HepG2 (cell line): ENCODE measurements around the gene DDI2.

Experiments
- TBX2 ChIP-seq: sonication (generic); formaldehyde crosslinking; IDR thresholded peaks from 2 replicates; pipeline ENCODE4 v1.5.0; 2020; ENCODE audit warnings: missing genetic modification reagents, mild to moderate bottlenecking, borderline replicate concordance
- ZNF367 ChIP-seq: sonication (generic); formaldehyde crosslinking; IDR thresholded peaks from 2 replicates; pipeline ENCODE4 v1.4.0; 2020; ENCODE audit warnings: missing genetic modification reagents, borderline replicate concordance
- TF ChIP-seq, protein P1 (sequence below): sonication (generic); formaldehyde crosslinking; IDR thresholded peaks from 2 replicates; pipeline ENCODE4 v1.4.0; 2020; ENCODE audit warnings: missing genetic modification reagents; ENCODE audit errors: not compliant biosample characterization

DNA sequence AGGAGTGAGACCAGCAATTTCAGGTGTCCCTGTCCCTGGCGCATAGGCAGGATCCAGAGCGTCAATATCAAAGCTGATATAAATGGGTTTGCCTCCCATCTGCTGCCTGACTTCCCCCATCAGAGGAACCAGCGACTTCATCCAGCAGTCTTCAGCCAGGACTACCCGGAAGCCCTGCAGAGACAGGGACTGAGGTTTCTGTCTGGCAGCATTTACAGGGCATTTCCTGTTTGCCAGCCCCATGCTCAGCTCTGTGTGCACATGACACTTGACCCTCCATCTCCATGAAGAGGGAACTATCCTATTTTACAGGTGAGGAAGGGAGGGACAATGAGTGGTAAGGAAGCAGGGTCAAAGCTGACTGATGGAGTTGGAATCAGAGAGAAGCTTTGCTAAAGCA is 39.6 kb upstream of the DDI2 start:
- TF ChIP-seq, protein P1, sequence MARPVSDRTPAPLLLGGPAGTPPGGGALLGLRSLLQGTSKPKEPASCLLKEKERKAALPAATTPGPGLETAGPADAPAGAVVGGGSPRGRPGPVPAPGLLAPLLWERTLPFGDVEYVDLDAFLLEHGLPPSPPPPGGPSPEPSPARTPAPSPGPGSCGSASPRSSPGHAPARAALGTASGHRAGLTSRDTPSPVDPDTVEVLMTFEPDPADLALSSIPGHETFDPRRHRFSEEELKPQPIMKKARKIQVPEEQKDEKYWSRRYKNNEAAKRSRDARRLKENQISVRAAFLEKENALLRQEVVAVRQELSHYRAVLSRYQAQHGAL, result no peak
- TF ChIP-seq ZNF367 (no peak), TBX2 (CRISPR knock-in tag) (no peak)
